HepG2 (cell line): Measurements from ENCODE around the gene HAND1. TPM values are rescaled to one million over a fixed set of nuclear protein-coding genes. Genes with fewer than 3 reads are reported as not detected.

ENCODE experiments used
- BHLHE40 ChIP-seq: IDR thresholded peaks from 2 replicates; pipeline ENCODE4 v1.6.1; 2011; ENCODE audit warnings: low read length, improper control_type of control experiment
- ETS1 ChIP-seq: sonication (generic); formaldehyde crosslinking; IDR thresholded peaks from 2 replicates; pipeline ENCODE4 v1.4.0; 2020; ENCODE audit warnings: missing genetic modification reagents
- HDAC1 ChIP-seq: sonication (generic); formaldehyde crosslinking; IDR thresholded peaks from 2 replicates; pipeline ENCODE4 v1.5.1; 2020; ENCODE audit warnings: mild to moderate bottlenecking, missing genetic modification reagents
- KLF11 ChIP-seq: IDR thresholded peaks from 2 replicates; pipeline ENCODE4 v1.6.1; 2016; ENCODE audit warnings: missing compliant biosample characterization
- NFATC3 ChIP-seq: sonication (generic); formaldehyde crosslinking; IDR thresholded peaks from 2 replicates; pipeline ENCODE4 v1.5.1; 2020; ENCODE audit warnings: mild to moderate bottlenecking, missing genetic modification reagents
- NR2F2 ChIP-seq: IDR thresholded peaks from 2 replicates; pipeline ENCODE4 v1.6.1; 2012; ENCODE audit warnings: low read depth, inconsistent platforms, borderline replicate concordance
- PCBP2 ChIP-seq: fragments of 200-400 bp; formaldehyde crosslinking; optimal IDR thresholded peaks from 2 replicates; pipeline ENCODE3; 2018; ENCODE audit warnings: low read length, low read depth; ENCODE audit not compliant: poor library complexity, severe bottlenecking
- ZHX2 ChIP-seq, 2 experiments: sonication (generic) in 1 of 2; formaldehyde crosslinking in 1 of 2; IDR thresholded peaks; 2 replicates each; pipeline versions ENCODE4 v1.6.1 to v1.9.0; 2014 to 2022; ENCODE audit warnings: antibody characterized with exemption in 1 of 2, borderline replicate concordance in 1 of 2, inconsistent platforms in 1 of 2, low read depth in 1 of 2, missing genetic modification reagents in 1 of 2
- polyA plus RNA-seq, 8 experiments: library from polyadenylated mRNA; depleted of rRNA in 3 of 8; stranded (reverse) in 7 of 8; unstranded in 1 of 8; fragments of >200 nt; fragmentation: Illumina TruSeq in 4 of 8; extraction: Trizol in 4 of 8; gene quantifications; 2 replicates each; pipeline versions ENCODE4 v1.2.1 to v1.2.3, GENCODE V29; 2011 to 2016; ENCODE audit warnings: low read depth in 4 of 8, missing spikeins in 1 of 8, mixed read lengths in 1 of 8; ENCODE audit not compliant: insufficient read depth in 1 of 8
- total RNA-seq, 5 experiments: library from RNA; depleted of rRNA; stranded (reverse); fragments of >200 nt; fragmentation: Illumina TruSeq; extraction: Trizol; gene quantifications; 2 replicates each; pipeline ENCODE4 v1.2.3, GENCODE V29; 2016; ENCODE audit warnings: low read depth in 1 of 5
- TF ChIP-seq, protein P1 (sequence below): sonication (generic); formaldehyde crosslinking; IDR thresholded peaks from 2 replicates; pipeline ENCODE4 v1.4.0; 2020; ENCODE audit warnings: missing genetic modification reagents, borderline replicate concordance

HAND1 gene
- total and polyA plus RNA-seq, 2 of the 13 experiments (the other 11 are each of a cell fraction or from before 2014, with no cell fraction given) = not detected

DNA sequence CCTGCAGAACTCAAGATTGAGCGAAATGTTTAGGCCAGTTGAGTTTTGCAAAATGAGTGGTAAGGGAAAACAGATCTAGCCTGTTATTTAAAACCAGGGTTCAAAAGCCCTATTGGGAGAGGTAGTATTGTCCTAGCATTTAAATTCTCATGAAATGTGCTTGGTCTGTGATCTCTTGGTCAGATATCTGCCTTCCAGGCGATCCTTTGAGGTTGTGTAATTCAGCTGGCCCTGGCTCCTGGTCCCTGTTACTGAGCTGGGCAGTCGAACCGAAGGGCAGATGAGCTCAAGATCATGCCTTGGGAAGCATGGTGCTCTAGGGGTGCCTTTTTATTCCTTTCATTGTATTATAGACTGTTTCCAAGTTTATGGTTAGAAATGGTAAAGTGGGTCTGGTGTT is 17.9 kb downstream of the HAND1 start (continued):
- TF ChIP-seq PCBP2 (no peak), ZHX2 (IDR thresholded peaks at IDR 0.05; ENCODE audit: low read depth) (no peak), ZHX2 (CRISPR knock-in tag; IDR thresholded peaks at IDR 0.05; ENCODE audit: borderline replicate concordance) (no peak), KLF11 (CRISPR knock-in tag) (no peak), ETS1 (no peak), BHLHE40 (no peak), NR2F2 (no peak), NFATC3 (CRISPR knock-in tag) (no peak), HDAC1 (CRISPR knock-in tag) (no peak)
- TF ChIP-seq, protein P1, sequence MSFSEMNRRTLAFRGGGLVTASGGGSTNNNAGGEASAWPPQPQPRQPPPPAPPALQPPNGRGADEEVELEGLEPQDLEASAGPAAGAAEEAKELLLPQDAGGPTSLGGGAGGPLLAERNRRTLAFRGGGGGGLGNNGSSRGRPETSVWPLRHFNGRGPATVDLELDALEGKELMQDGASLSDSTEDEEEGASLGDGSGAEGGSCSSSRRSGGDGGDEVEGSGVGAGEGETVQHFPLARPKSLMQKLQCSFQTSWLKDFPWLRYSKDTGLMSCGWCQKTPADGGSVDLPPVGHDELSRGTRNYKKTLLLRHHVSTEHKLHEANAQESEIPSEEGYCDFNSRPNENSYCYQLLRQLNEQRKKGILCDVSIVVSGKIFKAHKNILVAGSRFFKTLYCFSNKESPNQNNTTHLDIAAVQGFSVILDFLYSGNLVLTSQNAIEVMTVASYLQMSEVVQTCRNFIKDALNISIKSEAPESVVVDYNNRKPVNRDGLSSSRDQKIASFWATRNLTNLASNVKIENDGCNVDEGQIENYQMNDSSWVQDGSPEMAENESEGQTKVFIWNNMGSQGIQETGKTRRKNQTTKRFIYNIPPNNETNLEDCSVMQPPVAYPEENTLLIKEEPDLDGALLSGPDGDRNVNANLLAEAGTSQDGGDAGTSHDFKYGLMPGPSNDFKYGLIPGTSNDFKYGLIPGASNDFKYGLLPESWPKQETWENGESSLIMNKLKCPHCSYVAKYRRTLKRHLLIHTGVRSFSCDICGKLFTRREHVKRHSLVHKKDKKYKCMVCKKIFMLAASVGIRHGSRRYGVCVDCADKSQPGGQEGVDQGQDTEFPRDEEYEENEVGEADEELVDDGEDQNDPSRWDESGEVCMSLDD (CRISPR knock-in tag) = no peak
